ENCODE measurements around the gene PLCH1. TPM values are rescaled to one million over a fixed set of nuclear protein-coding genes. Genes with fewer than 3 reads are reported as not detected.

Gene PLCH1
- total and polyA plus RNA-seq, 2 of the 8 experiments (the other 6 are each of a cell fraction or from before 2014, with no cell fraction given): 5.8 to 17.2 TPM

- H3K56ac ChIP-seq (replicated peaks; ENCODE audit: insufficient read length, low read depth, low read length): no peak overlapping the region
- no peaks in the 10 kb centered on the region for H3K9me3 ChIP-seq (ENCODE audit: insufficient read depth in 2 of 2, low read depth in 1 of 2, low read length in 1 of 2)
- no peaks in the 10 kb centered on the region for H3K36me3 ChIP-seq (ENCODE audit: control insufficient read depth in 2 of 4, insufficient read depth in 4 of 4, low read length in 3 of 4)
- H3K4me3 ChIP-seq (ENCODE audit: extremely low read depth in 1 of 4, insufficient read depth in 2 of 4, low read depth in 3 of 4, low read length in 4 of 4): no peak overlapping the region
- ChIA-PET CTCF (ENCODE audit: partially characterized antibody) (interaction anchor here (1.1 to 1.5 kb wide), 2 partner anchors 10 to 44 kb away, joined by 4 read pairs; no protein-coding TSS in a partner anchor), POLR2A (ENCODE audit: partially characterized antibody) (no interaction called here)
- no peak overlapping the region for H2BK120ac ChIP-seq (replicated peaks; ENCODE audit: low read depth, low read length)
- no peak for TF ChIP-seq CBX5 (IDR thresholded peaks at IDR 0.05; ENCODE audit: low read depth, low read length)
- no peak for TF ChIP-seq RXRA (IDR thresholded peaks at IDR 0.05; ENCODE audit: insufficient read depth, low read depth, low read length)
- TF ChIP-seq HDAC6 (IDR thresholded peaks at IDR 0.05; ENCODE audit: low read depth, low read length): no peak
- no peak for TF ChIP-seq SRF (IDR thresholded peaks at IDR 0.05; ENCODE audit: low read depth, low read length)
- no peak for TF ChIP-seq BACH1 (IDR thresholded peaks at IDR 0.05; ENCODE audit: low read length)
- H3K27ac ChIP-seq (ENCODE audit: low read depth, low read length): no peak overlapping the region
- H3K79me1 ChIP-seq (ENCODE audit: low read depth, low read length): no peaks in the 10 kb centered on the region; the same call in 1 of the 2 replicates
- no peaks in the 10 kb centered on the region for H4K20me1 ChIP-seq (replicated peaks in 1 of 2; ENCODE audit: control insufficient read depth in 1 of 2, insufficient read depth in 2 of 2, low read length in 2 of 2)
- no peaks in the 10 kb centered on the region for H3K27me3 ChIP-seq (replicated peaks in 1 of 4; ENCODE audit: control insufficient read depth in 3 of 4, extremely low read depth in 1 of 4, insufficient read depth in 3 of 4, low read length in 3 of 4)
- H3K4me2 ChIP-seq (ENCODE audit: insufficient read depth in 1 of 2, low read depth in 2 of 2, low read length in 2 of 2): no peak overlapping the region
- FAIRE-seq (no peak), DNase-seq (ENCODE audit: low read depth in 1 of 2, low spot score in 2 of 2) (no peak)
- H2AK5ac ChIP-seq (ENCODE audit: low read depth, low read length): no peak overlapping the region
- no peak overlapping the region for H3K14ac ChIP-seq (ENCODE audit: insufficient read length)
- H4K5ac ChIP-seq (ENCODE audit: insufficient read length, low read depth, low read length): no peak overlapping the region
- no peak overlapping the region for H2BK20ac ChIP-seq (ENCODE audit: low read length)
- no peak overlapping the region for H3K9ac ChIP-seq (replicated peaks in 1 of 4; ENCODE audit: extremely low read depth in 1 of 4, low read depth in 3 of 4, low read length in 3 of 4)
- H4K8ac ChIP-seq (ENCODE audit: extremely low read depth, insufficient read depth, low read length): no peak overlapping the region
- 90% methylated on average over 5 of the region's 5 CpGs; no CpG with 5 or more reads in 1 of the 2 experiments for WGBS, 2 experiments (ENCODE audit: extremely low coverage in 1 of 2, insufficient coverage in 1 of 2, insufficient read length in 1 of 2, insufficient replicate concordance in 2 of 2, low coverage in 1 of 2, low lambda C conversion rate in 2 of 2, missing lambda C conversion rate in 1 of 2)
- no peaks in the 10 kb centered on the region; the same call in 1 of the 2 replicates for H3K23me2 ChIP-seq (ENCODE audit: low read depth, low read length)
- no peak overlapping the region for H2AFZ ChIP-seq (ENCODE audit: low read length)
- H3K18ac ChIP-seq (ENCODE audit: extremely low read depth, low read length): no peak overlapping the region; the same call in 1 of the 2 replicates
- no peaks in the 10 kb centered on the region for H3K79me2 ChIP-seq (ENCODE audit: control insufficient read depth in 1 of 2, insufficient read depth in 2 of 2, low read length in 2 of 2)
- H3K23ac ChIP-seq (ENCODE audit: insufficient read length): no peak overlapping the region
- H2BK15ac ChIP-seq (ENCODE audit: low read length): no peak overlapping the region
- 0 out of 2 replicates have a peak overlapping the region, but pooled peaks have one; percentile 3 for H2BK12ac ChIP-seq (ENCODE audit: low read depth, low read length)
- H3K4me1 ChIP-seq (replicated peaks in 1 of 4; ENCODE audit: control insufficient read depth in 3 of 4, insufficient read depth in 4 of 4, low read length in 3 of 4): peaks cover 0 to 2% (median 0%) of the 10 kb centered on the region in 4 experiments; a peak in 2 of 7 replicates
- no peak overlapping the region for H2BK5ac ChIP-seq (ENCODE audit: low read depth, low read length)
- no peak overlapping the region for H4K91ac ChIP-seq (replicated peaks; ENCODE audit: insufficient read length, low read length)
- no peak overlapping the region for H3K4ac ChIP-seq (replicated peaks; ENCODE audit: insufficient read length, low read depth, low read length)
Measured at GRCh38 chr3:155658006-155658405, 86.9 kb downstream of the PLCH1 start.

Data from H1 (cell line).